OCI-LY3 (cell line): ENCODE measurements around the gene IQGAP1.

ENCODE experiments used
- EZH2phosphoT487 ChIP-seq: fragments of 200-600 bp; shearing (Covaris generic); IDR thresholded peaks from 2 replicates; pipeline ENCODE4 v1.6.1; 2018; ENCODE audit warnings: antibody characterized with exemption, mixed run types, low read depth
- TF ChIP-seq, protein P1 (sequence below): fragments of 200-600, 300-600 bp; sonication (generic); IDR thresholded peaks from 2 replicates; pipeline ENCODE4 v1.5.1; 2014; ENCODE audit warnings: antibody characterized with exemption, low read length, low read depth

DNA sequence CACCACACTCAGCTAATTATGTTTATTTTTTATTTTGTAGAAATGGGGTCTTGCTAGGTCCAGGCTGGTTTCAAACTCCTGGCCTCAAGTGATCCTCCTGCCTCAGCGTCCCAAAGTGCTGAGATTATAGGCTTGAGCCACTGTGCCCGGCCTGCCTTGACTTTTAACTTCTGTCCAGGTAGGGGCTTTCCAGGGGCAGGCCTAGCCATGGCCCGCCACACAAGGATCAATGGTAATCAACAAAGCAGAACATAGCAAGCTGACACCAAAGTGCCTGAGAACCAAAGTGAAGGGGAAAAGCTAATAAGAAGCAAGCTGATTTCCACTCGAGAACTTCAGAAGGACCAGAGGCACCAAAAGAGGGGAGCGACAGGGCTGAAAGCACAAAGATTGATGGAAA is 132.3 kb downstream of the IQGAP1 start:
- TF ChIP-seq, protein P1, sequence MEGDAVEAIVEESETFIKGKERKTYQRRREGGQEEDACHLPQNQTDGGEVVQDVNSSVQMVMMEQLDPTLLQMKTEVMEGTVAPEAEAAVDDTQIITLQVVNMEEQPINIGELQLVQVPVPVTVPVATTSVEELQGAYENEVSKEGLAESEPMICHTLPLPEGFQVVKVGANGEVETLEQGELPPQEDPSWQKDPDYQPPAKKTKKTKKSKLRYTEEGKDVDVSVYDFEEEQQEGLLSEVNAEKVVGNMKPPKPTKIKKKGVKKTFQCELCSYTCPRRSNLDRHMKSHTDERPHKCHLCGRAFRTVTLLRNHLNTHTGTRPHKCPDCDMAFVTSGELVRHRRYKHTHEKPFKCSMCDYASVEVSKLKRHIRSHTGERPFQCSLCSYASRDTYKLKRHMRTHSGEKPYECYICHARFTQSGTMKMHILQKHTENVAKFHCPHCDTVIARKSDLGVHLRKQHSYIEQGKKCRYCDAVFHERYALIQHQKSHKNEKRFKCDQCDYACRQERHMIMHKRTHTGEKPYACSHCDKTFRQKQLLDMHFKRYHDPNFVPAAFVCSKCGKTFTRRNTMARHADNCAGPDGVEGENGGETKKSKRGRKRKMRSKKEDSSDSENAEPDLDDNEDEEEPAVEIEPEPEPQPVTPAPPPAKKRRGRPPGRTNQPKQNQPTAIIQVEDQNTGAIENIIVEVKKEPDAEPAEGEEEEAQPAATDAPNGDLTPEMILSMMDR: no peak
- TF ChIP-seq EZH2phosphoT487: no peak
